OCI-LY7 (cell line): ENCODE measurements around the gene ASL. TPM values are rescaled to one million over a fixed set of nuclear protein-coding genes. Genes with fewer than 3 reads are reported as not detected.

Experiments
- BruUV-seq: library from RNA; stranded (reverse); fragments of 400-500 nt; replicated peaks from 2 replicates; lab custom pipeline; 2021; lab: Mats Ljungman, UMichigan
- CTCF ChIA-PET: fragments of 300-600 bp; sonication (Branson Sonifier 250); formaldehyde crosslinking; loops from one replicate; lab custom pipeline; 2022; ENCODE audit warnings: antibody characterized with exemption; ENCODE audit not compliant: unreplicated experiment; lab: Charles Lee
- POLR2A ChIA-PET: fragments of 300-600 bp; sonication (Branson Sonifier 250); formaldehyde crosslinking; loops from one replicate; lab custom pipeline; 2022; ENCODE audit warnings: antibody characterized with exemption; lab: Charles Lee
- DNase-seq: peaks from one replicate; pipeline ENCODE4 v3.0.0-alpha.2; 2015; ENCODE audit warnings: low spot score
- H2AFZ ChIP-seq: fragments of 200-600 bp; sonication (generic), shearing (Covaris generic); 2 replicates; pipeline ENCODE4 v1.6.1; 2014; ENCODE audit warnings: mild to moderate bottlenecking, antibody characterized with exemption, low read length, moderate library complexity
- H3K27ac ChIP-seq: fragments of 200-600 bp; sonication (generic); 2 replicates; pipeline ENCODE4 v1.5.1; 2014; ENCODE audit warnings: mixed run types, low read depth, mild to moderate bottlenecking, moderate library complexity, low read length, inconsistent platforms; ENCODE audit not compliant: poor library complexity, severe bottlenecking
- H3K36me3 ChIP-seq: fragments of 200-600 bp; sonication (generic); 2 replicates; pipeline ENCODE4 v1.6.1; 2014; ENCODE audit warnings: mild to moderate bottlenecking, antibody characterized with exemption, low read length, moderate library complexity, mixed read lengths; ENCODE audit not compliant: insufficient read depth
- H3K4me1 ChIP-seq: fragments of 200-600 bp; sonication (generic); 2 replicates; pipeline ENCODE4 v1.5.1; 2014; ENCODE audit warnings: mild to moderate bottlenecking, low read length; ENCODE audit not compliant: insufficient read depth, poor library complexity, severe bottlenecking
- H3K4me2 ChIP-seq: fragments of 200-600 bp; sonication (generic); 2 replicates; pipeline ENCODE4 v1.6.1; 2014; ENCODE audit warnings: mild to moderate bottlenecking, low read length
- H3K4me3 ChIP-seq: fragments of 200-600 bp; sonication (generic); 2 replicates; pipeline ENCODE4 v1.5.1; 2014; ENCODE audit warnings: mild to moderate bottlenecking, low read depth, low read length; ENCODE audit not compliant: poor library complexity, severe bottlenecking
- H3K79me2 ChIP-seq: fragments of 200-600 bp; sonication (generic); 2 replicates; pipeline ENCODE4 v1.6.1; 2016; ENCODE audit warnings: low read depth, mild to moderate bottlenecking, low read length, moderate library complexity, mixed read lengths; ENCODE audit not compliant: insufficient read depth
- H3K9me2 ChIP-seq: fragments of 200-600 bp; sonication (generic); 2 replicates; pipeline ENCODE4 v1.6.1; 2016; ENCODE audit warnings: mild to moderate bottlenecking, low read length, mixed read lengths; ENCODE audit not compliant: insufficient read depth
- H3K9me3 ChIP-seq: fragments of 200-600 bp; sonication (generic); 2 replicates; pipeline ENCODE4 v1.6.1; 2014; ENCODE audit warnings: mild to moderate bottlenecking, mixed run types, low read length, mixed read lengths
- H4K20me1 ChIP-seq: fragments of 200-600 bp; sonication (generic); 2 replicates; pipeline ENCODE4 v1.6.1; 2014; ENCODE audit warnings: mild to moderate bottlenecking, antibody characterized with exemption, low read length, moderate library complexity, mixed read lengths; ENCODE audit not compliant: insufficient read depth
- EZH2phosphoT487 ChIP-seq: fragments of 200-600 bp; sonication (generic); IDR thresholded peaks from 2 replicates; pipeline ENCODE4 v1.6.1; 2018; ENCODE audit warnings: low read depth, borderline replicate concordance, mild to moderate bottlenecking, mixed run types, antibody characterized with exemption, low read length, moderate library complexity, mixed read lengths
- intact Hi-C: fragments of 100-400 bp; cut with micrococcal nuclease; formaldehyde crosslinking; loops from one replicate; pipeline ENCODE4 v1.10.0; 2022; ENCODE audit not compliant: unreplicated experiment
- total RNA-seq, 2 experiments: library from RNA; depleted of rRNA in 1 of 2; stranded (reverse); fragments of >200 nt in 1 of 2; shearing (Covaris generic) in 1 of 2; gene quantifications; 2 replicates each; pipeline ENCODE4 v1.2.3, GENCODE V29; 2014 to 2022
- TF ChIP-seq, protein P1 (sequence below): fragments of 200-600 bp; sonication (generic); conservative IDR thresholded peaks from 2 replicates; pipeline ENCODE4 v1.5.1; 2014; ENCODE audit warnings: mild to moderate bottlenecking, antibody characterized with exemption, low read length, moderate library complexity, mixed read lengths

Gene ASL
- total RNA-seq, 2 experiments from 2014 or later: 22.2 to 25.7 TPM

DNA sequence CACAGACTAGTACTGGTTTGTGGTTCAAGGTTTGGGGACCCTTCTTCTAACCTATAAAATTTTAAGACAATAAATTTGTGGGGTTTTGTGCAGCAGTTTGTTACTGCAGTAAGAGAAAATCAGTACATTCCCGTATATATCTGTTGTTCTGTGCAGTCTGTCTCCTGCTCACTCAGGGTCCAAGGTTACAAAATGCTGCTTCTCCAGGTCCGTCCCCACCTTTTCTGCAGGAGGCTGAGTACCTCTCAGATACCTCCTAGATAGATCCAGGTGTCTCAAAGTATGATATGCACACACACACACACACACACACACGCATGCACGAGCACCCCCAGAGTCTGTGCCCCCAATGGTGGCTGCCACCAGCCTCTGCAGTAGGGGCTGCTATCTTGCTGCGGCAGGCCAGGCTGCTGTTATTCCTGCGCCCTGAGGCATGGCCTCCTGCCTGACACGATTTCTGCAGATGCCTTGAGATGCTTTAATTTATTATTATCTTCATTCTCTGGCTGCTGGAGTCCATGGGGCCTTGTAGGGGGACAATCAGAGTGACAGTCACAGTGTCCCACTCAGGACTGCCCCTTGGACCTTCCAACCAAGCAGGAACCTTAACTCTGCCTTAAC lies 25.2 kb upstream of the ASL start:
- Histone ChIP-seq H3K9me2 (no peaks in the 10 kb centered on the region), H3K9me3 (no peaks in the 10 kb centered on the region), H2AFZ (no peak overlapping the region), H3K4me1 (no peaks in the 10 kb centered on the region), H3K36me3 (no peaks in the 10 kb centered on the region), H3K4me2 (no peak overlapping the region), H3K79me2 (no peaks in the 10 kb centered on the region), H3K27ac (no peak overlapping the region), H4K20me1 (no peaks in the 10 kb centered on the region), H3K4me3 (no peak overlapping the region)
- POLR2A ChIA-PET: no interaction called here
- TF ChIP-seq, protein P1, sequence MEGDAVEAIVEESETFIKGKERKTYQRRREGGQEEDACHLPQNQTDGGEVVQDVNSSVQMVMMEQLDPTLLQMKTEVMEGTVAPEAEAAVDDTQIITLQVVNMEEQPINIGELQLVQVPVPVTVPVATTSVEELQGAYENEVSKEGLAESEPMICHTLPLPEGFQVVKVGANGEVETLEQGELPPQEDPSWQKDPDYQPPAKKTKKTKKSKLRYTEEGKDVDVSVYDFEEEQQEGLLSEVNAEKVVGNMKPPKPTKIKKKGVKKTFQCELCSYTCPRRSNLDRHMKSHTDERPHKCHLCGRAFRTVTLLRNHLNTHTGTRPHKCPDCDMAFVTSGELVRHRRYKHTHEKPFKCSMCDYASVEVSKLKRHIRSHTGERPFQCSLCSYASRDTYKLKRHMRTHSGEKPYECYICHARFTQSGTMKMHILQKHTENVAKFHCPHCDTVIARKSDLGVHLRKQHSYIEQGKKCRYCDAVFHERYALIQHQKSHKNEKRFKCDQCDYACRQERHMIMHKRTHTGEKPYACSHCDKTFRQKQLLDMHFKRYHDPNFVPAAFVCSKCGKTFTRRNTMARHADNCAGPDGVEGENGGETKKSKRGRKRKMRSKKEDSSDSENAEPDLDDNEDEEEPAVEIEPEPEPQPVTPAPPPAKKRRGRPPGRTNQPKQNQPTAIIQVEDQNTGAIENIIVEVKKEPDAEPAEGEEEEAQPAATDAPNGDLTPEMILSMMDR: no peak
- no peak for TF ChIP-seq EZH2phosphoT487
- CTCF ChIA-PET: no interaction called here
- intact Hi-C loops: no loop called here
- DNase-seq: no peak
- no TSS peak for BruUV-seq

DNA sequence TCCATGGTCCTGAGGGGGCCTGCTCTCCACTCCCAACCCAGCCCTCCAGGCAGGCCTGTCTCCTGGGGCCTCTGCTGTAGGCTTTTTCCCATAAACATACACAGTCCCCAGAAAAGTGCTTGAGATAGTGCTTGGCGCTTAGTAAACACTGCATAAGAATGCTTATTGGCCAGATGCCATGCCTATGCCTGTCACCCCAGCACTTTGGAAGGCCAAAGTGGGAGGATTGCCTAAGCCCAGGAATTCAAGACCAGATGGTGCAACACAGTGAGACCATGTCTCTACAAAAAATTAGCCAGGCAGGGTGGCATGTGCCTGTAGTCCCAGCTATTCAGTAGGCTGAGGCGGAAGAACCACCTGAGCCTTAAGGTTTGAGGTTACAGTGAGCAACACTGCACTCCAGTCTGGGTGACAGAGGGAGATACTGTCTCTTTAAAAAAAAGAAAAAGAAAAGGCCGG lies 24.6 kb upstream of the ASL start:
- no peaks in the 10 kb centered on the region for H3K36me3 ChIP-seq
- intact Hi-C loops: no loop called here
- H3K9me3 ChIP-seq: no peaks in the 10 kb centered on the region
- no peaks in the 10 kb centered on the region for H3K79me2 ChIP-seq
- TF ChIP-seq EZH2phosphoT487: no peak
- TF ChIP-seq, protein P1: no peak
- no peaks in the 10 kb centered on the region for H4K20me1 ChIP-seq
- BruUV-seq: no TSS peak
- H3K27ac ChIP-seq: no peak overlapping the region
- CTCF ChIA-PET: no interaction called here
- no peak for DNase-seq
- no peaks in the 10 kb centered on the region for H3K9me2 ChIP-seq
- POLR2A ChIA-PET: no interaction called here
- H2AFZ ChIP-seq: no peak overlapping the region
- no peak overlapping the region for H3K4me3 ChIP-seq
- no peaks in the 10 kb centered on the region for H3K4me1 ChIP-seq
- H3K4me2 ChIP-seq: no peak overlapping the region

DNA sequence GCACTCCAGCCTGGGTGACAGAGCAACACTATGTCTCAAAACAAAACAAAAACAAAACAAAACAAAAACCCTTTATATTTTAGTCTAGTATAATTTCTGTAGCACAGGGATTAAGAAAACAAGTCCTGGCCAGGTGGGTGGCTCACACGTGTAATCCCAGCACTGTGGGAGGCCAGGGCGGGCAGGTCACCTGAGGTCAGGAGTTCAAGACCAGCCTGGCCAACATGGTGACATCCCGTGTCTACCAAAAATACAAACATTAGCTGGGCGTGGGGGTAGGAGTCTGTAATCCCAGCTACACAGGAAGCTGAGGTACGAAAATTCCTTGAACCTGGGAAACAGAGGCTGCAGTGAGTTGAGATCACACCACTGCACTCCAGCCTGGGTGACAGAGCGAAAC lies 23.2 kb upstream of the ASL start:
- no peak overlapping the region for H2AFZ ChIP-seq
- H3K4me2 ChIP-seq: no peak overlapping the region
- no peaks in the 10 kb centered on the region for H3K4me1 ChIP-seq
- H3K4me3 ChIP-seq: no peak overlapping the region
- H3K9me2 ChIP-seq: no peaks in the 10 kb centered on the region
- intact Hi-C loops: no loop called here
- no peak overlapping the region for H3K27ac ChIP-seq
- POLR2A ChIA-PET: interaction anchor here (0.6 kb wide), 1 partner anchor 367 kb away, joined by 5 read pairs; no protein-coding TSS in a partner anchor
- DNase-seq: no peak
- H3K36me3 ChIP-seq: no peaks in the 10 kb centered on the region
- TF ChIP-seq EZH2phosphoT487: no peak
- TF ChIP-seq, protein P1: no peak
- CTCF ChIA-PET: no interaction called here
- no peaks in the 10 kb centered on the region for H3K79me2 ChIP-seq
- no TSS peak for BruUV-seq
- no peaks in the 10 kb centered on the region for H4K20me1 ChIP-seq
- H3K9me3 ChIP-seq: no peaks in the 10 kb centered on the region
